ENCODE data around the gene RXRB. TPM values are rescaled to one million over a fixed set of nuclear protein-coding genes. Genes with fewer than 3 reads are reported as not detected.

The RXRB gene
- total and polyA plus RNA-seq, 2 of the 13 experiments (the other 11 are each of a cell fraction or from before 2014, with no cell fraction given) = 26.7 to 55.7 TPM

DNA sequence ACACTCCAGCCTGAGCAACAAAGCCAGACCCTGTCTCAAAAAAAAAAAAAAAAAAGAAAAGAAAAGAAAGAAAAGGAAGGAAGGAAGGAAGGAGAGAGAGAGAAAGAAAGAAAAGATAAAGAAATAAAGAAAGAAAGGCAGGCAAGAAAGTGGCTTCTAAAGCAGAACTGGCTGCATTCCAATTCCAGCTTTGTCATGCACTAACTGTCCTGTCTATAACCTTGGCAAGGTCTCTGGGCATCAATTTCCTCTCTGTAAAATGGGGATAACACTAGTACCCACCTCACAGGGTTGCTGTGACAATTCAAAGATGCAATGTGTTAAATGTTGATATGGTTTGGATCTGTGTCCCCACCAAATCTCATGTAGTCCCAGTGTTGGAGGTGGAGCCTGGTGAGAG is 35.9 kb upstream of the RXRB start:
- Histone ChIP-seq H3K4me3 (replicated peaks in 1 of 3; ENCODE audit: insufficient read depth in 1 of 3, low read depth in 2 of 3, low read length in 3 of 3) (no peak overlapping the region), H3K36me3 (replicated peaks in 1 of 2; ENCODE audit: control insufficient read depth in 1 of 2, insufficient read depth in 2 of 2, low read length in 2 of 2) (no peaks in the 10 kb centered on the region), H3K4me2 (ENCODE audit: low read depth, low read length) (no peak overlapping the region), H3K79me2 (ENCODE audit: insufficient read depth, low read length) (no peaks in the 10 kb centered on the region), H3K27me3 (ENCODE audit: control insufficient read depth in 1 of 2, insufficient read depth in 2 of 2, low read length in 2 of 2) (peaks cover 2 to 43% of the 10 kb centered on the region in 2 experiments; a peak in 4 of 5 replicates), H4K20me1 (ENCODE audit: insufficient read depth, low read length) (no peaks in the 10 kb centered on the region), H2AFZ (ENCODE audit: low read length) (no peak overlapping the region), H3K9me3 (ENCODE audit: low read length) (no peaks in the 10 kb centered on the region), H3K9ac (ENCODE audit: insufficient read depth, low read depth, low read length) (no peak overlapping the region), H3K27ac (ENCODE audit: extremely low read length, insufficient read depth, low read length) (no peak overlapping the region), H3K4me1 (ENCODE audit: insufficient read depth, low read length) (no peaks in the 10 kb centered on the region)
- TF ChIP-seq ZNF562 (CRISPR knock-in tag; IDR thresholded peaks at IDR 0.05; ENCODE audit: borderline replicate concordance) (no peak), ZNF451 (CRISPR knock-in tag; IDR thresholded peaks at IDR 0.05) (no peak), ELF1 (CRISPR knock-in tag; IDR thresholded peaks at IDR 0.05) (no peak), HES4 (CRISPR knock-in tag; IDR thresholded peaks at IDR 0.05; ENCODE audit: borderline replicate concordance) (no peak), ASH2L (IDR thresholded peaks at IDR 0.05; ENCODE audit: insufficient read length, low read depth, low read length) (no peak), ZNF12 (CRISPR knock-in tag; IDR thresholded peaks at IDR 0.05) (no peak)
- TF ChIP-seq, protein P1, sequence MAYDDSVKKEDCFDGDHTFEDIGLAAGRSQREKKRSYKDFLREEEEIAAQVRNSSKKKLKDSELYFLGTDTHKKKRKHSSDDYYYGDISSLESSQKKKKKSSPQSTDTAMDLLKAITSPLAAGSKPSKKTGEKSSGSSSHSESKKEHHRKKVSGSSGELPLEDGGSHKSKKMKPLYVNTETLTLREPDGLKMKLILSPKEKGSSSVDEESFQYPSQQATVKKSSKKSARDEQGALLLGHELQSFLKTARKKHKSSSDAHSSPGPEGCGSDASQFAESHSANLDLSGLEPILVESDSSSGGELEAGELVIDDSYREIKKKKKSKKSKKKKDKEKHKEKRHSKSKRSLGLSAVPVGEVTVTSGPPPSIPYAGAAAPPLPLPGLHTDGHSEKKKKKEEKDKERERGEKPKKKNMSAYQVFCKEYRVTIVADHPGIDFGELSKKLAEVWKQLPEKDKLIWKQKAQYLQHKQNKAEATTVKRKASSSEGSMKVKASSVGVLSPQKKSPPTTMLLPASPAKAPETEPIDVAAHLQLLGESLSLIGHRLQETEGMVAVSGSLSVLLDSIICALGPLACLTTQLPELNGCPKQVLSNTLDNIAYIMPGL (CRISPR knock-in tag; IDR thresholded peaks at IDR 0.05; ENCODE audit: borderline replicate concordance in 1 of 2, low read depth in 1 of 2) = no peak
- intact Hi-C loops (cut with micrococcal nuclease; ENCODE audit: unreplicated experiment) = no loop called here
- FAIRE-seq (no peak), DNase-seq (ENCODE audit: low spot score) (no peak), ATAC-seq (no peak)
- no TSS peak for BruUV-seq (replicated peaks)
- CTCF ChIA-PET (ENCODE audit: low intra/inter-chr PET ratio, low total read pairs) = no interaction called here
- in situ Hi-C loops (cut with HindIII; ENCODE audit: extremely low pct_ligation_motif_present, low pct_unique_long_range_greater_than_20kb) = no loop called here
- POLR2A ChIA-PET = interaction anchor here (1.6 to 3.4 kb wide), 2 partner anchors 13 kb away, joined by 6 to 16 read pairs; no protein-coding TSS in a partner anchor
